Activated CD8-positive, alpha-beta T cell treated with anti-CD3 and anti-CD28 coated beads, Interleukin-2, amount 10 ng/mL, durations not matched to agents 7 days and 5 days (primary cell): Measurements from ENCODE around the gene NTNG1. TPM values are rescaled to one million over a fixed set of nuclear protein-coding genes. Genes with fewer than 3 reads are reported as not detected.

ENCODE experiments used
- ATAC-seq: fragments of 150-1000 bp; cut with Tn5 transposase; one replicate; pipeline ENCODE4 v1.10.0; 2021; ENCODE audit warnings: moderate library complexity
- CTCF ChIA-PET: fragments of 350-600 bp; sonication (Branson Sonifier 250); formaldehyde crosslinking; loops from one replicate; lab custom pipeline; 2021; ENCODE audit warnings: antibody characterized with exemption; lab: Charles Lee
- POLR2A ChIA-PET: fragments of 350-600 bp; sonication (Branson Sonifier 250); formaldehyde crosslinking; loops from one replicate; lab custom pipeline; 2021; ENCODE audit warnings: antibody characterized with exemption; lab: Charles Lee
- DNase-seq: peaks from one replicate; pipeline ENCODE4 v3.0.0-alpha.2; 2020
- H3K27ac Mint-ChIP-seq: one replicate; pipeline ENCODE4 v1.8.0; 2021; ENCODE audit warnings: mild to moderate bottlenecking, mixed read lengths
- H3K27me3 Mint-ChIP-seq: one replicate; pipeline ENCODE4 v1.8.0; 2021; ENCODE audit warnings: low read depth, mixed read lengths
- H3K36me3 Mint-ChIP-seq: one replicate; pipeline ENCODE4 v1.8.0; 2021; ENCODE audit warnings: low read depth, mixed read lengths
- H3K4me1 Mint-ChIP-seq: one replicate; pipeline ENCODE4 v1.8.0; 2021; ENCODE audit warnings: low read depth, mixed read lengths
- H3K4me3 Mint-ChIP-seq: one replicate; pipeline ENCODE4 v1.8.0; 2021; ENCODE audit warnings: mild to moderate bottlenecking, mixed read lengths
- H3K9me3 Mint-ChIP-seq: one replicate; pipeline ENCODE4 v1.8.0; 2022; ENCODE audit warnings: mixed read lengths; ENCODE audit not compliant: insufficient read depth
- total RNA-seq, 2 experiments: library from RNA; stranded (reverse); gene quantifications; one replicate each; pipeline ENCODE4 v1.2.3, GENCODE V29; 2021

The NTNG1 gene
- total RNA-seq, 2 experiments from 2014 or later: not detected

DNA sequence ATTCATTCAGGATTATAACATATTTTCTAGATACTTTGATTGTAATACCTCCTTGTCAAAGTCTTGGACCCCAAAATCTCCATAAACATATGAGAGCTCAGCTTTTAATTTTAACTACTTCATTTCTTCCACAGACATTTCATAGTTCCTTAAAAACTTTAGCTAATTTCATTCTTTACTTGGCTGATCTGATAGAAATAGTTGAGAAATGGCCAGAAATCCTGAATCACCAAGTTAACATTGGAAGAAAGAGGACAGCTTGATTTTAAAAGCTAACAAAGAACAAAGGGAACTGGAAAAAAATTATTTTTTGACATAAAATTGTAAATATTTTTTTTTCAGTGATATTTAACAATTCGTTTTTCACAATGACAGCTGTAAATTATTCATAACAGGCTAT is 216.5 kb downstream of the NTNG1 start:
- POLR2A ChIA-PET: no interaction called here
- Mint-ChIP-seq H3K27ac (no peak overlapping the region), H3K4me1 (no peaks in the 10 kb centered on the region), H3K36me3 (no peaks in the 10 kb centered on the region), H3K9me3 (no peaks in the 10 kb centered on the region), H3K4me3 (no peak overlapping the region), H3K27me3 (no peaks in the 10 kb centered on the region)
- CTCF ChIA-PET: no interaction called here
- DNase-seq: no peak
- ATAC-seq: no peak

DNA sequence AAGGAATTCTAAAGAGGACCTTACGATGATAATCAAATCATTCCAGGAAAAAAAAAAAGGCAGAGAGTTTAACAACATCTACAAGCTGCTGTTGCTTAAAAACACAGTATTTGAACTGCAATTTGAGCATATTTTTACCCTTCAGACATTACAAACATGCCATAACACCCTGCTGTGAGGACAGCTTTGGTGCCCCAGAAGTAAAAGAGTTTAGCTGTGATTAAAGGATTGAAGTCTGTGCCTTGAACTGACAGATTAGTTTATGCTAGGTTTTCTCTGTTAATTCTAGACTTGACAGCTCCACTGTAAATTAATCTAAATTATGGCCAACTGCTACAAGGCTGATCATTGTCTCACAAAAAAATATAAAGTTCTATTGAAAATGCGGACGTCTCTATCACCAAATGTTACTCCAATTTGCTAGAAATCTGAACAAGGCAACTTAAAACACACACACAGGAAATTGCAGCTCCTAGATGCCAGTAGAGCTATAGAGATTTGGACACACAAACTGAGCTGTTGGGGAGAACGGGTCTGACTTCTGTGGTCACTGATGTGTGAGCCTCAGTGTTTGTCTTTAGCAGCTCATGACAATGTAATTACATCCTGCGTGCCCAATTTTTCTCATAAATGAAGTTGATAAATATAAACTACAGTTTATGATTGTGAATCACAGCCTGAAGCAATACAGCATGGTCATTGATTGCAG is 217.9 kb downstream of the NTNG1 start:
- no peaks in the 10 kb centered on the region for H3K9me3 Mint-ChIP-seq
- ChIA-PET POLR2A (no interaction called here), CTCF (interaction anchor here (1.1 kb wide), 1 partner anchor 12 kb away, joined by 3 read pairs; no protein-coding TSS in a partner anchor)
- ATAC-seq (no peak), DNase-seq (no peak)
- H3K36me3 Mint-ChIP-seq: no peaks in the 10 kb centered on the region
- no peaks in the 10 kb centered on the region for H3K4me1 Mint-ChIP-seq
- no peak overlapping the region for H3K27ac Mint-ChIP-seq
- H3K27me3 Mint-ChIP-seq: no peaks in the 10 kb centered on the region
- no peak overlapping the region for H3K4me3 Mint-ChIP-seq

DNA sequence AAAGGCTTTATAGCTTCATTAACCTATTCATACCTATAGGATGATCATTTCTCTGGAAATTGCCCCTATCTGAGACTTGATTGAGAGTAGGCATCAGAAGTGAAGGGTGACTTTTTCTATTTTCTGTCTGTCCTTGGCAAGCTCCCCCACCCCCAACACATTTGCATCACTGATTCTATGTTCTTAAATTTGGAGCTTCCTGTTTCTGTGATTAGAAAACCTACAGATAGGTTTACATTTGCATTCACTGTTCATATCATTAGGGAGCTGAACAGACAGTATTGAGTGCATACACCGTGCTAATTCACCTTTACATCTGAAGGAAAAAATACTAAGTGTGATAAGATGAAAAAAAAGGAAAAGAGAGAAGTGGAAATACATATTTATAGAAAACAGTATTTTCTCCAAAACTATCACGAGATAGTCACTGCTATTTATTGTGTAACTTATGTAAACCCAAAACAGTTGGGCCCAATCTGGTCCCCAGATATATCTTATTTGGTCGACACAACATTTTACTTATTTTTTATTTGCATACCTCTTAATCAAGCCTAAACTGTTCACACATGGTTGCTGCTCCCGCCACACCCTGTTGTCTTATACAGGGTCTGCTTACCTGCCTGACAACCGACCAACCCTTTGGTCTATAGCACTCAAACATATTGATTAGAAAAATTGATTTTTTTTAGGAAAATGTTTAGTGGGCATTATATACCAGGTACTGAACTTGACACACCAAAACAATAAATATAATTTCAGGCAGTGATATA is 218.8 kb downstream of the NTNG1 start:
- ATAC-seq (no peak), DNase-seq (no peak)
- H3K9me3 Mint-ChIP-seq: no peaks in the 10 kb centered on the region
- ChIA-PET POLR2A (no interaction called here), CTCF (interaction anchor here (1.1 kb wide), 1 partner anchor 11 kb away, joined by 3 read pairs; no protein-coding TSS in a partner anchor)
- H3K4me3 Mint-ChIP-seq: no peak overlapping the region
- H3K36me3 Mint-ChIP-seq: no peaks in the 10 kb centered on the region
- no peak overlapping the region for H3K27ac Mint-ChIP-seq
- no peaks in the 10 kb centered on the region for H3K4me1 Mint-ChIP-seq
- no peaks in the 10 kb centered on the region for H3K27me3 Mint-ChIP-seq

DNA sequence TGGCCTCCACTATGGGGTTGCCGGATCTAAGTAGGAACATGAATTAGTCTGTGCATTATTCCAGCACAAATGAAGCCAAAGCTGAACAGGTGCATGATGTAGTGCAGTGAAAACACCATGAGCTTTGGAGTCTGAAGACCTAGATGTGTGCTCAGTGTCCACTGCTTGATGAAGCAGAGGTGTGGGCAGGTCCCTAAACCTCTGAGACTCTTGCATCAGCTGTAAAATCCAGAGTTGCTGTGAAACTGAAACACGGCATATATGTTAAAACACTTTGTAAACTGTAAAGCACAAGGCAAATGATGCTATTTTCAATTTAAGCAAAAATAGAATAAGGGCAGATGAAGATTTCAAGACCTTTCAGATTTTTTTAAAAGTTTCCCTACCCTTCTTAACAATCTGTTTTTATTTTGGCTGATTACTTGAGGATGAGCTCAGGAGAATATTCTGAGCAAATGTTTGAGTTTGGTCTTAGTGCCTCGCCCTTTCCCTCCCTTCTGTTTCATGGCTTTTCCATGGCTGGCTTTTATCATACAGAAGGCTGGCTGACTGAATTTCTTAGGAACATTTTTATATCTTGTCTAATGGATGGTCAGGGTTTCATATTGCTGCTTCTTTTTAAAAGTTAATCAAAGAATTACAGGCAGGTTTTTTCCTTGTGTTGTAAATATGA is 221.8 kb downstream of the NTNG1 start:
- no peak for DNase-seq
- Mint-ChIP-seq H3K27ac (no peak overlapping the region), H3K4me1 (no peaks in the 10 kb centered on the region), H3K4me3 (no peak overlapping the region), H3K9me3 (no peaks in the 10 kb centered on the region), H3K36me3 (no peaks in the 10 kb centered on the region), H3K27me3 (peaks cover 7% of the 10 kb centered on the region)
- no peak for ATAC-seq
- POLR2A ChIA-PET: no interaction called here
- CTCF ChIA-PET: no interaction called here

DNA sequence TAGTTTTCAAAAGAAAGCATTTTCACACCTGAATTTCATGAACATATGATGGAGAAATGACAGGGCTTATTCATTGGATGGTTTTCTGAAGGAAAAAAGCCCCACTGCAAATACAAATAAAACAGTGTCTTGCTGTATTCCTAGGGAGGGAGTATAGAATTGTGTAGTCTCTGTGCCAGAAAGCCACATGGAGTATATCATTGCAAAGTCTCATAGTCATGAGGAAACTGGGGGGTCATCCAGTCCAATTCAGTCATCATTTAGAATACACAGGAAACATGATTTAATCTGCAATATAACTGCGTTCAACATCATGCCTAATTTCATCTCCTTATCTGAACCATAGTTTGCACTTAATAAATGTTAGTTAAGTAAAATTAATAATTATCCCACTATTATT is 222.3 kb downstream of the NTNG1 start:
- POLR2A ChIA-PET: no interaction called here
- ATAC-seq (no peak), DNase-seq (no peak)
- CTCF ChIA-PET: no interaction called here
- H3K36me3 Mint-ChIP-seq: no peaks in the 10 kb centered on the region
- H3K4me1 Mint-ChIP-seq: no peaks in the 10 kb centered on the region
- H3K27me3 Mint-ChIP-seq: peaks cover 7% of the 10 kb centered on the region
- H3K27ac Mint-ChIP-seq: no peak overlapping the region
- H3K4me3 Mint-ChIP-seq: no peak overlapping the region
- H3K9me3 Mint-ChIP-seq: no peaks in the 10 kb centered on the region

DNA sequence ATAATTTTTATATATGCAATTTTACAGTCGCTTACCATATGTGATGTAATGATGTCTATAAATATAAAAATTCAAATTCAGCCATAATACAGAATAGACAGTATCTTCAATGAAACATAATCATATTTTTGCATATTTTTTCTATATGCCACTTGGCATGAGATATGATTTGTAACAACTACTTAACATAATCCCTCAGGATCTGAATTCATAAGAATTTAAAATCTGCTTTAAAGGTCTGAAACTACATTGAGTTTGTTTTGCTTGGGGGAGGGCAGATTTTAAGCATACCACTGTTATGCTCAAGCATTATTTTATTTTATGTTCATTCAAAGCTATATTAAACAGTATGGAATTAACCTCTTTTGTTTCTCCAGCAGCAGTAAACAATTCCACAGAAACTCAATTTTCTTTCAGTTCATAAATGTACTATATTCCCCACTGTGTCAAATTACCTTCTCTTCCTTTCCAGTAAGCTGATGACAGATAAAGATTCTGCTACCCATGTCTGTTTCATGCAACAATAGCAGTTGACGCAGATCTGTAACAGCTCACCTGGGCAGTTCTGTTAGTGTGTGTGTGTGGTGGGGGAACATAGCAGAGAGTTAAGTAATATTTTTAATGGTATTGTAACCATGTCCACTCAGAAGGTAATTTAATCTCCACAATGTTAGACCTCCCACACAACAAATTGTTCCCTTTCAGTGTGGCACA is 224.8 kb downstream of the NTNG1 start:
- ATAC-seq (no peak), DNase-seq (no peak)
- POLR2A ChIA-PET: no interaction called here
- H3K27ac Mint-ChIP-seq: no peak overlapping the region
- H3K9me3 Mint-ChIP-seq: no peaks in the 10 kb centered on the region
- H3K4me3 Mint-ChIP-seq: no peak overlapping the region
- no peaks in the 10 kb centered on the region for H3K36me3 Mint-ChIP-seq
- peaks cover 7% of the 10 kb centered on the region for H3K27me3 Mint-ChIP-seq
- CTCF ChIA-PET: no interaction called here
- H3K4me1 Mint-ChIP-seq: no peaks in the 10 kb centered on the region

DNA sequence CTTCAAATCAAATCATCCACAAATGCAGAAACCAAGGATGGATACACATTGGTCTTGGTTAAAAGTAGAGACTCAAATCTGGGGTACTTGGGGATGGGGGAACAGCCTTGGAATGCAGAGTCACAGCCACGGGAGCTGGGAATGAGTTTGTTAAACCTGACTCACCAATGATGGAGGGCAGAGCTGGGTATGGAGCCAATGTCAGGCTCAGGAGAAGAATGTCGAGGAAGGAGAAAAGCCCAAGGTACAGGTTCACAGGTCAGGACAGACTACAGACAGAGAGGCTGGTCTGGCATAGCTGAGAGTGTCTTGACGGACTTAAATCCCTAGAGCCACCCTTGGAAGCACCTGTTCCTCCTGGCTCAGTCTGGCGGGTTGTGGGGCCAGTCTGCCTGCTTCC is 237.6 kb downstream of the NTNG1 start:
- Mint-ChIP-seq H3K4me1 (no peaks in the 10 kb centered on the region), H3K27ac (no peak overlapping the region), H3K9me3 (no peaks in the 10 kb centered on the region), H3K36me3 (no peaks in the 10 kb centered on the region), H3K27me3 (no peaks in the 10 kb centered on the region), H3K4me3 (no peak overlapping the region)
- CTCF ChIA-PET: no interaction called here
- POLR2A ChIA-PET: no interaction called here
- ATAC-seq (no peak), DNase-seq (no peak)

DNA sequence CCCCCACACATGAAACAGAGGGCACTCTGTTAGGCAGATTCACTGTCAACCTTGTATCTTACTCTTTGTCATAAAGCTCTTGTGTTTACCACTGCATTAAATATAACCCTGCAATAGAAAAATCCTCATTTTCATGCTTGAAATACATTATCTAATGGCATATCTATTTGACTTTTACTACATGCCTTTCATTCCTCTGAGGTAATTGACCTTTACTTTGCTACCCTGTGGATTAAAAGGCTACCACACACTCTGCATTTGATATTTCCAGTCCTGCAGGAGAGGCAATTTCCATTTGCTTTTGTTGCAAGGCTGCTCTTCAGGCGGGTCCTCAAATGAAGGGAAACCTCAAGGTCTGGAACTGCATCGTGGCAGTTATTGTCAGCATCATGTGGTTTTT is 238.0 kb downstream of the NTNG1 start:
- Mint-ChIP-seq H3K27me3 (peaks cover under 1% of the 10 kb centered on the region), H3K4me3 (no peak overlapping the region), H3K36me3 (no peaks in the 10 kb centered on the region), H3K27ac (no peak overlapping the region), H3K9me3 (no peaks in the 10 kb centered on the region), H3K4me1 (no peaks in the 10 kb centered on the region)
- ATAC-seq (no peak), DNase-seq (no peak)
- CTCF ChIA-PET: no interaction called here
- POLR2A ChIA-PET: no interaction called here

DNA sequence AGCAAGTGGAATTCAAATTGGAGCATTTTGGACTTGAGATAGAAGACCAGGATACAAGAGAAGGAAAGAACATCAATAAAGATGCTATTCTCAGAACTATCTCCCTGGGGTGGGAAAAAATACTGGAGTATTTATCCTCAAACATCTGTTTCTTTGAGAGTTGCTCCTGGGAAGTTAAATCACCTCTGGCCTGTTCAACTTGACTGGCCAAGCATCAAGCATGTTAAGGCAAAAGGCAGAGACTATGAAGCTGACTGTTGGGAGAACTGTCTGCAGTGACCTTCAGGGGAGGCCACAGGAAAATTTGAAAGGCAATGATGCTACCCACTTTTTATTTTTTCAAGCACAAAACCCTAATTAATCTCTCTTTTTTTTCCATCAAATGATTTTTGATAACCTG is 239.0 kb downstream of the NTNG1 start:
- H3K9me3 Mint-ChIP-seq: no peaks in the 10 kb centered on the region
- no peak for ATAC-seq
- no peak overlapping the region for H3K4me3 Mint-ChIP-seq
- H3K27ac Mint-ChIP-seq: no peak overlapping the region
- CTCF ChIA-PET: no interaction called here
- no peaks in the 10 kb centered on the region for H3K4me1 Mint-ChIP-seq
- POLR2A ChIA-PET: no interaction called here
- no peak for DNase-seq
- H3K36me3 Mint-ChIP-seq: no peaks in the 10 kb centered on the region
- H3K27me3 Mint-ChIP-seq: peaks cover 2% of the 10 kb centered on the region

DNA sequence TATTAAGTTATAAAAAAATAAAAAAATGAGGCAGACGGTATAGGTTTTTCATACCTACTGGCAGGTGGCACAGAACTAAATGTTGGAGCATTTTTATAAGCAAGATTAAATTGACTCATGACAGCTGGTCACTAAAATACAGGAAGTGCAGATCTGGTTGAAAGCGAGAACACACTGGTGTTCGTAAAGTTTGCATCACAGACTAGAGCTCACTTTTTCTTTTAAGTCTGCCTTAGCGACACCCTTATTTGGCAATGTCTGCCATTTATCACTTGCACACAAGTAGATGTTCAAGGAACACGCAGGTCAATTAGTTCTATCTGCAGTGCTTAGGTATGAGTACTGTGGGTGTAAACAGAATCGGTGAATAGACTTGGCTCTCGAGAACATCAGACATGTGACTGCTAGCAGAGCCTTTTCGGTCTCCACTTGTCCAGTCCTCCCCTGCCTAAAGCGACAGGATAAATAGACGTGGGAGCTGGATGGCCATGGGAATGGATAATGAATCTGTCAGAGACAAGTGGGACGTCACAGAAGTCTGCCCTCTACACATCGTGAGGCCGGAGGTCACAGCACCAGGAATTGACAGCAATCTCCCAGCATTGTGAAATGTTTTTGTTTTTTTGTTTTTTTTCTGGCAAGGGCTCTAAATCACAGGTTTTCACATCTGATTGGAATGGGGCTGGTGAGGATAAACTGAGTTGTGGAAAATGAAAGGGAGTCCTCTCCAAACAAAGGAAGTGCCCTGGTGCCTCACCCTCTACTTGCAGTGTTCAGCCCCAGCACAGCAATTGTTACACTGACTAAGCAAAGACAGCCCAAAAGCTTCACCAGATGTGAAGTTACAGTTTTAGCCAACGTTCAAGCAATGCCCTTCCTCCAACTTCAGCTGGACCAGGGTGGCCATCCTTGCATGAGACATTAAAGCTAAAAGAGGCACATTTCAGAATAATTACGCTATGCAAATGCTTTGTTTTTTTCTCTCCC is 248.9 kb downstream of the NTNG1 start:
- no peak overlapping the region for H3K27ac Mint-ChIP-seq
- CTCF ChIA-PET: no interaction called here
- no peak for DNase-seq
- no peaks in the 10 kb centered on the region for H3K27me3 Mint-ChIP-seq
- POLR2A ChIA-PET: no interaction called here
- no peaks in the 10 kb centered on the region for H3K4me1 Mint-ChIP-seq
- no peaks in the 10 kb centered on the region for H3K9me3 Mint-ChIP-seq
- H3K36me3 Mint-ChIP-seq: no peaks in the 10 kb centered on the region
- no peak overlapping the region for H3K4me3 Mint-ChIP-seq
- no peak for ATAC-seq

DNA sequence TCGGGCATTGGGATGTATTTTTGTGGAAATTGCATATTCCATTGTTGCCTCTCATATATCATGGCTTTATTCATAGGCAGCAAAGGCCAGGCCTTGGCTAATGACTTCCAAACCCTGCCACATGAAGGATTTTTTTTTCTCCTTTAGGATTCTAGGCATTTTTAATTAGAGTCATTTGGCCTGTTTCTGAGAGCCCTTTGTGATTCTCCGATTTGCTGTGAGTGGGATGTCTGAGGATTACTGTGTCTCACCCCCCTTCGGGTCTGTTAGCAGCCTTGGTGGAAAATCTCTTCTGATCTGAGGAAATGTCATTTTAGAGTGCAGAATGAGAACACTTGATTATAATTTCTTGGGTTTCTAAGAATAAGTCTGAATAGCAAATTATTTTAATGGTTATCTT is 253.5 kb downstream of the NTNG1 start:
- no peaks in the 10 kb centered on the region for H3K9me3 Mint-ChIP-seq
- H3K27me3 Mint-ChIP-seq: no peaks in the 10 kb centered on the region
- ChIA-PET CTCF (no interaction called here), POLR2A (no interaction called here)
- H3K4me1 Mint-ChIP-seq: no peaks in the 10 kb centered on the region
- no peak overlapping the region for H3K4me3 Mint-ChIP-seq
- H3K27ac Mint-ChIP-seq: no peak overlapping the region
- no peaks in the 10 kb centered on the region for H3K36me3 Mint-ChIP-seq
- no peak for DNase-seq
- ATAC-seq: no peak
